Adrenal gland (tissue), 19 donors: ENCODE measurements around the gene ZNF583. TPM values are rescaled to one million over a fixed set of nuclear protein-coding genes. Genes with fewer than 3 reads are reported as not detected.

Experiments used
- DNase-seq, 7 donors: peaks; one replicate each; pipeline ENCODE4 v3.0.0-alpha.2; 2019 to 2020
- H3K27ac ChIP-seq, 5 donors: fragments of 200-600 bp; sonication (generic) in 4 of 5; 1 replicate in 3 of 5; 2 replicates in 2 of 5; pipeline versions ENCODE4 v1.5.1 to v1.8.0; 2016 to 2020; ENCODE audit warnings: mild to moderate bottlenecking in 1 of 5
- H3K27me3 ChIP-seq: fragments of 200-600 bp; 2 replicates; pipeline ENCODE4 v1.8.0; 2021
- H3K36me3 ChIP-seq, 2 donors: fragments of 200-600 bp; replicated peaks in 1 of 2; 1 replicate in 1 of 2; 2 replicates in 1 of 2; pipeline versions ENCODE4 v1.5.1 to v1.8.0; 2018 to 2022
- H3K4me1 ChIP-seq, 2 donors: fragments of 200-600 bp; replicated peaks in 1 of 2; 1 replicate in 1 of 2; 2 replicates in 1 of 2; pipeline versions ENCODE4 v1.5.1 to v1.8.0; 2018 to 2021
- H3K4me3 ChIP-seq, 4 donors: fragments of 200-600 bp; sonication (generic) in 3 of 4; one replicate each; pipeline ENCODE4 v1.5.1; 2016 to 2018
- H3K9me3 ChIP-seq, 3 donors: fragments of 200-600 bp; sonication (generic) in 1 of 3; replicated peaks in 1 of 3; 1 replicate in 2 of 3; 2 replicates in 1 of 3; pipeline versions ENCODE4 v1.5.1 to v1.8.0; 2016 to 2021
- CTCF ChIP-seq, 6 experiments: fragments of 450-650 bp in 4 of 6; fragments of 200-600 bp in 2 of 6; sonication (generic) in 1 of 6; IDR thresholded peaks; 1 replicate in 5 of 6; 2 replicates in 1 of 6; pipeline versions ENCODE4 v1.5.1 to v1.8.0; 2016 to 2021; ENCODE audit warnings: antibody characterized with exemption in 6 of 6, mild to moderate bottlenecking in 2 of 6, moderate library complexity in 1 of 6
- POLR2A ChIP-seq, 2 donors: fragments of 450-650 bp; IDR thresholded peaks; one replicate each; pipeline ENCODE4 v1.6.1; 2017; ENCODE audit warnings: antibody characterized with exemption in 2 of 2, mild to moderate bottlenecking in 2 of 2, moderate library complexity in 1 of 2
- WGBS, 4 donors: extraction: QIAGEN DNeasy Blood & Tissue Kit in 2 of 4; methylation state at CpG; one replicate each; pipeline versions ENCODE4 v1.1.5 to v1.1.7; 2013 to 2017; 5-methylcytosine and 5-hydroxymethylcytosine counted together
- intact Hi-C, 2 donors: fragments of 100-400 bp; cut with DNase I; formaldehyde crosslinking; loops; one replicate each; pipeline versions ENCODE4 v1.14.1 to v1.15.0; 2022 to 2023
- long read RNA-seq, 10 donors: library from polyadenylated mRNA in 3 of 10; unstranded in 2 of 10; stranded (forward) in 1 of 10; transcript quantifications; one replicate each; pipeline ENCODE4 v2.0.0 and lab custom pipeline, GENCODE V29; 2021 to 2026
- polyA plus RNA-seq, 3 donors: library from polyadenylated mRNA; stranded (reverse); fragments of 200-250 nt in 2 of 3; fragments of 350-450 nt in 1 of 3; fragmentation: Illumina TruSeq in 1 of 3; extraction: RNeasy Lipid Tissue Mini Kit (QIAGEN cat#74804) in 1 of 3; gene quantifications; one replicate each; pipeline ENCODE4 v1.2.3, GENCODE V29; 2013 to 2014
- total RNA-seq, 9 donors: library from RNA; depleted of rRNA in 4 of 9; stranded (reverse); fragments of >200 nt in 4 of 9; fragments of 120-200 nt in 1 of 9; fragmentation: NEBNext Ultra II Directional in 1 of 9; extraction: Animal tissue kit (Norgen Biotek cat#: 25700) in 1 of 9; gene quantifications; one replicate each; pipeline versions ENCODE4 v1.1.0 to v1.2.4, GENCODE V29; 2013 to 2023
- donor health status: healthy with polysubstance abuse.
- donor health status: Bipolar disorder and iron deficiency.
- donor health status: DM: yes; HTN: yes; CAD: no.
- donor health status: DM: no; HTN: no; CAD: no.
- donor health status: DM: no; HTN: no; CAD: no.
- donor health status: DM: yes; HTN: yes; CAD: no.

The ZNF583 gene
- 10 to 100 TPM in 1 of 9 donors, 1 to 10 TPM in 8; 4.0 to 11.0 (median 6.3) TPM for total RNA-seq
- 10 to 100 TPM in 1 of 3 donors, 1 to 10 TPM in 2; 1.5 to 10.1 (median 2.7) TPM for polyA plus RNA-seq
- long read RNA-seq, donor 1, full-length matches to known transcripts: 1 of 1 reads
- long read RNA-seq, donor 1, partial matches to known transcripts: 0 of 1 reads
- long read RNA-seq, donor 1, other reads (novel, unspliced or antisense): 0 of 1 reads
- long read RNA-seq, donor 2, full-length matches to known transcripts: 2 of 2 reads
- long read RNA-seq, donor 2, partial matches to known transcripts: 0 of 2 reads
- long read RNA-seq, donor 2, other reads (novel, unspliced or antisense): 0 of 2 reads
- long read RNA-seq, donor 3, full-length matches to known transcripts: 5 of 5 reads
- long read RNA-seq, donor 3, partial matches to known transcripts: 0 of 5 reads
- long read RNA-seq, donor 3, other reads (novel, unspliced or antisense): 0 of 5 reads
- long read RNA-seq, donor 4: 0 reads
- long read RNA-seq, donor 5, full-length matches to known transcripts: 5 of 8 reads
- long read RNA-seq, donor 5, partial matches to known transcripts: 0 of 8 reads
- long read RNA-seq, donor 5, other reads (novel, unspliced or antisense): 3 of 8 reads
- long read RNA-seq, donor 6, full-length matches to known transcripts: 2 of 2 reads
- long read RNA-seq, donor 6, partial matches to known transcripts: 0 of 2 reads
- long read RNA-seq, donor 6, other reads (novel, unspliced or antisense): 0 of 2 reads
- long read RNA-seq, donor 7, full-length matches to known transcripts: 3 of 3 reads
- long read RNA-seq, donor 7, partial matches to known transcripts: 0 of 3 reads
- long read RNA-seq, donor 7, other reads (novel, unspliced or antisense): 0 of 3 reads
- long read RNA-seq, donor 8, full-length matches to known transcripts: 2 of 2 reads
- long read RNA-seq, donor 8, partial matches to known transcripts: 0 of 2 reads
- long read RNA-seq, donor 8, other reads (novel, unspliced or antisense): 0 of 2 reads
- long read RNA-seq, donor 9: 0 reads
- long read RNA-seq, donor 10, partial matches to known transcripts: 0 of 1 reads
- long read RNA-seq, donor 10, other reads (novel, unspliced or antisense): 0 of 1 reads

GRCh38 chr19:56403764-56404704 is at the start of gene ZNF583:
TSS of gene ZNF583 (plus strand) at chr19:56404332. CDS start at chr19:56407115, 2,783 bp downstream.
- peak; percentile 97 to 98 (median 98) for DNase-seq
- WGBS, 4 donors: 0 to 1% (median 0%) methylated on average over 19 to 70 of the region's 70 CpGs
- Histone ChIP-seq H3K4me3 (peak within 1 kb of the TSS; percentile 26 to 83 (median 56)), H3K27ac (peak within 1 kb of the TSS; percentile 86 to 98 (median 93)), H3K27me3 (no peaks in the 10 kb centered on the region), H3K4me1 (peaks cover 0 to 11% of the 10 kb centered on the region in 2 donors), H3K36me3 (peaks cover 0 to 8% of the 10 kb centered on the region in 2 donors), H3K9me3 (peaks cover 0 to 20% (median 0%) of the 10 kb centered on the region in 3 donors)
- intact Hi-C loops: loop anchor here in 1 of 2 donors (10.0 kb wide), 1 partner anchor 101 kb away; the partner anchor contains the start of gene ZNF471
- peak; percentile 17 to 37 for TF ChIP-seq POLR2A (IDR thresholded peaks at IDR 0.05)
- no peak for TF ChIP-seq CTCF (IDR thresholded peaks at IDR 0.05)

- Histone ChIP-seq H3K36me3 (no peaks in the 10 kb centered on the region), H3K27ac (no peak overlapping the region), H3K27me3 (no peaks in the 10 kb centered on the region), H3K4me3 (no peak overlapping the region), H3K4me1 (no peaks in the 10 kb centered on the region), H3K9me3 (no peaks in the 10 kb centered on the region)
- TF ChIP-seq POLR2A (IDR thresholded peaks at IDR 0.05): no peak
- no peak for TF ChIP-seq CTCF (IDR thresholded peaks at IDR 0.05)
- WGBS, 4 donors: 88 to 91% (median 89%) methylated on average over 1 of the region's 1 CpG
- intact Hi-C loops: no loop called here
- DNase-seq: no peak
Measured at GRCh38 chr19:56355517-56355916, 48.6 kb upstream of the ZNF583 start.

- Histone ChIP-seq H3K9me3 (peaks cover 0 to 8% (median 0%) of the 10 kb centered on the region in 3 donors), H3K27ac (no peak overlapping the region), H3K4me3 (no peak overlapping the region), H3K36me3 (no peaks in the 10 kb centered on the region), H3K27me3 (no peaks in the 10 kb centered on the region), H3K4me1 (no peaks in the 10 kb centered on the region)
- WGBS, 4 donors: 55 to 97% (median 93%) methylated on average over 2 of the region's 2 CpGs
- intact Hi-C loops: no loop called here
- DNase-seq: no peak
- TF ChIP-seq CTCF (IDR thresholded peaks at IDR 0.05) (no peak), POLR2A (IDR thresholded peaks at IDR 0.05) (no peak)
Measured at GRCh38 chr19:56356944-56357343, 47.2 kb upstream of the ZNF583 start.
